Measurements from ENCODE around the gene CCDC90B.

CCDC90B gene

GRCh38 chr11:83219095-83219494 lies 67.1 kb downstream of the CCDC90B start:
- Histone ChIP-seq H3K36me3 (ENCODE audit: control insufficient read depth in 2 of 2, insufficient read depth in 1 of 2, low read length in 2 of 2) (no peaks in the 10 kb centered on the region), H3K9me3 (ENCODE audit: control insufficient read depth, insufficient read depth, low read depth, low read length) (no peaks in the 10 kb centered on the region), H3K4me3 (ENCODE audit: low read depth, low read length) (no peak overlapping the region), H3K4me1 (ENCODE audit: control insufficient read depth, insufficient read depth, low read length) (no peaks in the 10 kb centered on the region), H3K27ac (ENCODE audit: extremely low read depth, low read depth, low read length) (no peak overlapping the region)
- ChIA-PET POLR2A (no interaction called here), CTCF (no interaction called here)
- TF ChIP-seq ZNF580 (tag by site-specific recombination; IDR thresholded peaks at IDR 0.05) (no peak), CTCF (tag by site-specific recombination; IDR thresholded peaks at IDR 0.05) (peak; percentile 33; the same call in 1 of the 2 replicates)

Data from HEK293 (cell line).